Heart left ventricle (tissue), 16 donors: ENCODE data around the gene CSNK2A2. TPM values are rescaled to one million over a fixed set of nuclear protein-coding genes. Genes with fewer than 3 reads are reported as not detected.

Experiments
- ATAC-seq, 4 donors: fragments of 200-7000 bp; cut with Tn5 transposase; one replicate each; pipeline ENCODE4 v1.9.1; 2020 to 2022; ENCODE audit warnings: moderate library complexity in 4 of 4, mild to moderate bottlenecking in 3 of 4, moderate number of reproducible peaks in 1 of 4
- DNase-seq, 5 donors: peaks; one replicate each; pipeline ENCODE4 v3.0.0-alpha.2; 2020
- H3K27ac ChIP-seq, 12 donors: fragments of 200-600 bp; sonication (generic) in 4 of 12; one replicate each; pipeline versions ENCODE4 v1.5.0 to v1.8.0; 2016 to 2022; ENCODE audit warnings: mild to moderate bottlenecking in 2 of 12
- H3K27me3 ChIP-seq, 9 donors: fragments of 200-600 bp; sonication (generic) in 2 of 9; one replicate each; pipeline versions ENCODE4 v1.5.1 to v1.8.0; 2016 to 2022; ENCODE audit warnings: mild to moderate bottlenecking in 3 of 9
- H3K36me3 ChIP-seq, 9 donors: fragments of 200-600 bp; sonication (generic) in 2 of 9; one replicate each; pipeline versions ENCODE4 v1.5.0 to v1.8.0; 2018 to 2022; ENCODE audit warnings: mild to moderate bottlenecking in 2 of 9
- H3K4me1 ChIP-seq, 12 donors: fragments of 200-600 bp; sonication (generic) in 4 of 12; one replicate each; pipeline versions ENCODE4 v1.5.0 to v1.8.0; 2016 to 2022; ENCODE audit warnings: mild to moderate bottlenecking in 3 of 12
- H3K4me3 ChIP-seq, 12 donors: fragments of 200-600 bp; sonication (generic) in 4 of 12; one replicate each; pipeline versions ENCODE4 v1.5.0 to v1.8.0; 2017 to 2022; ENCODE audit warnings: mild to moderate bottlenecking in 9 of 12, moderate library complexity in 4 of 12
- H3K9me3 ChIP-seq, 12 donors: fragments of 200-600 bp; sonication (generic) in 4 of 12; one replicate each; pipeline versions ENCODE4 v1.5.0 to v1.8.0; 2016 to 2022; ENCODE audit warnings: mild to moderate bottlenecking in 1 of 12
- CTCF ChIP-seq, 12 donors: fragments of 200-600 bp; sonication (generic) in 4 of 12; IDR thresholded peaks; one replicate each; pipeline versions ENCODE4 v1.5.0 to v1.8.0; 2018 to 2022; ENCODE audit warnings: antibody characterized with exemption in 12 of 12, mild to moderate bottlenecking in 5 of 12
- POLR2A ChIP-seq, 2 donors: fragments of 450-650 bp; IDR thresholded peaks; one replicate each; pipeline ENCODE4 v1.6.1; 2017; ENCODE audit warnings: antibody characterized with exemption in 2 of 2, mild to moderate bottlenecking in 2 of 2, moderate library complexity in 2 of 2
- WGBS, 4 donors: extraction: QIAGEN DNeasy Blood & Tissue Kit in 2 of 4; methylation state at CpG; one replicate each; pipeline versions ENCODE4 v1.1.5 to v1.1.7; 2013 to 2018; 5-methylcytosine and 5-hydroxymethylcytosine counted together
- intact Hi-C, 10 donors: fragments of 100-400 bp; cut with DNase I; formaldehyde crosslinking; loops; one replicate each; pipeline versions ENCODE4 v1.11.1 to v1.14.2; 2022
- polyA plus RNA-seq, 2 donors: library from polyadenylated mRNA; stranded (reverse); fragments of 200-250 nt; gene quantifications; one replicate each; pipeline ENCODE4 v1.2.3, GENCODE V29; 2013
- total RNA-seq, 9 donors: library from RNA; depleted of rRNA in 2 of 9; stranded (reverse); fragments of >200 nt in 2 of 9; fragmentation: NEBNext Ultra II Directional in 3 of 9; extraction: Animal tissue kit (Norgen Biotek cat#: 25700) in 3 of 9; gene quantifications; one replicate each; pipeline versions ENCODE4 v1.1.0 to v1.2.4, GENCODE V29; 2016 to 2023
- donor health status: ischemic (EF 13 %, LVEDD 7.1; RV severe dilation, severe dysfunction).
- donor health status: healthy with polysubstance abuse.
- donor health status: DM: no; HTN: yes; CAD: no.
- donor health status: DM: no; HTN: no; CAD: no.
- donor health status: ischemic (EF 25% LVEDD 6.9; RV normal size, moderate dysfunction).
- donor health status: ischemic (EF 25% LVEDD 5.7; RV mildly dilated, moderate dysfunction).
- donor health status: healthy.
- donor health status: DM: yes; HTN: yes; CAD: no.
- donor health status: ischemic (EF 35%, LVEDD 5.7; RV mildly dilated, moderate dysfunction).
- donor health status: nonischemic (EF 11% LVEDD 7.7; RV severe dilation, severe dysfunction).
- donor health status: DM: yes; HTN: yes; CAD: no.
- donor health status: PGD.
- donor health status: ischemic (EF 29% LVEDD 5.4; RV normal size, mild dysfunction).
- donor health status: nonischemic (EF 23%, LVEDD 6.1; RV moderate dilation, normal function).

The CSNK2A2 gene
- total and polyA plus RNA-seq, 11 donors: 20.9 to 48.4 (median 36.4) TPM

- peaks cover 0 to 2% (median 0%) of the 10 kb centered on the region in 12 donors for H3K9me3 ChIP-seq
- intact Hi-C loops: no loop called here
- H3K27ac ChIP-seq: no peak overlapping the region
- TF ChIP-seq CTCF (IDR thresholded peaks at IDR 0.05) (no peak), POLR2A (IDR thresholded peaks at IDR 0.05) (no peak)
- DNase-seq: no peak
- H3K4me3 ChIP-seq: no peak overlapping the region
- no peaks in the 10 kb centered on the region for H3K4me1 ChIP-seq
- no peaks in the 10 kb centered on the region for H3K36me3 ChIP-seq
- 61 to 65% (median 64%) methylated on average over 3 of the region's 3 CpGs for WGBS, 4 donors
- H3K27me3 ChIP-seq: peaks cover 0 to 5% (median 0%) of the 10 kb centered on the region in 9 donors
- ATAC-seq: no peak
Observed at GRCh38 chr16:58211846-58212245, 13.9 kb upstream of the CSNK2A2 start.

DNA sequence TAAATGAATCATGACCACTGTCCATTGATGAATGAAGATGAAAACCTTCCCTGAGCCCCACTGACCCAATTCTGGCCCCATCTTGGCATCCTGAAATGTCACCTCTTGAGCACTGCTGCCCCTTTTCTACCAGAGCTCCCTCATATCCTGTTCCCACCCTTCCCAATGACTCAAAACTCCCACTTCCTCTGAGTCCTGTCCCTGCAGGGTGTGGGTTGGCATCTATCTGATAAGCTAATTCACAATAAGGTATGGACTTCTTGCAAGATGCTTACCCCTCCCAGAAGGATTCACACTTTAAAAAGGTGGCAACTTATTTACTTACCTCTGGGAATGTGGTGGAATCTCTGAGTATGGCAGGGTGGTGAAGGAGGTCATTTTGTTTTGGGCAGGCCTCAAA, 13.3 kb upstream of the CSNK2A2 start:
- Histone ChIP-seq H3K36me3 (no peaks in the 10 kb centered on the region), H3K4me3 (no peak overlapping the region), H3K4me1 (no peaks in the 10 kb centered on the region), H3K9me3 (no peaks in the 10 kb centered on the region), H3K27ac (no peak overlapping the region), H3K27me3 (peaks cover 0 to 5% (median 0%) of the 10 kb centered on the region in 9 donors)
- DNase-seq (no peak), ATAC-seq (no peak)
- intact Hi-C loops: no loop called here
- TF ChIP-seq CTCF (IDR thresholded peaks at IDR 0.05): no peak
- no peak for TF ChIP-seq POLR2A (IDR thresholded peaks at IDR 0.05)

DNA sequence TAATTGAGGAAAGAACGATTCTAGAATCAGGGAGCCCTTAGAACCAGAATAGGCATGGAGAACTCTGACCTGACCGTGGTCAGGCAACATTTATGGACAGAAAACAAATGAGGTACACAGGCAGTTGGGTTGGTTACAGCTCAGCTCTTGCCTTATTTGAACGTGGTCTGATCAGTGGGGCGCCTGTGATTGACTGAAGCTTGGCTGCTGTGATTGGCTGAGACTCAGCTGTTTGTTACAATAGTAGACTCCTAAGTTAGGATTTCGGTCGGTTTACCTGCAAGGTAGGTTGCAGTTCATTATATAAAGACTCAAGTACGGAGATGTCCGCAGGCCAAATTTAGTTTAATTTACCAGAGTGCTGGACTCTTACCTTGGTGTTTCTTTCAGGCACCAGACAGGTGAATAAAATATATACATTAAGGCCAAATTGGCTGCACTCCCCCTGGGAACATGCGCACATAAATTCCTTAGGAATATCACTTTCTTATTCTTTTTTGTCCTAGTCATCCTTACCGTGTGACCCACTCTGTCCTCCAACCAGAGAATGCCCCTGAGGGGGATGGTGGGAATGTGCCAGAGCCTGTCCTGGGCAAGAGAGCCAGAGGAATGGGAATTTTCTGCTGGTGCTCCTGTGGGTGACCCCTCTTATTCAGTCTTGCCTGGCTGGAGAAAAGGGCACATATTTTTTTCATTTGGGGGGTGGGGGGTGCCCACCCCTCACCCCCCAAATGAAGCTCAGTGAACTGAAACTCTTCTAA, 7.5 kb upstream of the CSNK2A2 start:
- intact Hi-C loops: no loop called here
- H3K4me3 ChIP-seq: no peak overlapping the region
- H3K9me3 ChIP-seq: no peaks in the 10 kb centered on the region
- H3K27me3 ChIP-seq: peaks cover 0 to 6% (median 0%) of the 10 kb centered on the region in 9 donors
- DNase-seq (no peak), ATAC-seq (no peak)
- WGBS, 4 donors: 70 to 78% (median 76%) methylated on average over 10 of the region's 10 CpGs
- H3K27ac ChIP-seq: no peak overlapping the region
- no peak for TF ChIP-seq POLR2A (IDR thresholded peaks at IDR 0.05)
- TF ChIP-seq CTCF (IDR thresholded peaks at IDR 0.05): no peak
- H3K4me1 ChIP-seq: no peaks in the 10 kb centered on the region
- no peaks in the 10 kb centered on the region for H3K36me3 ChIP-seq

GRCh38 chr16:58201163-58201562, 3.3 kb upstream of the CSNK2A2 start:
- peaks cover 0 to 17% (median 11%) of the 10 kb centered on the region in 12 donors for H3K4me1 ChIP-seq
- intact Hi-C loops: no loop called here
- peaks cover 0 to 6% (median 0%) of the 10 kb centered on the region in 9 donors for H3K27me3 ChIP-seq
- no peak for ATAC-seq
- H3K36me3 ChIP-seq: peaks cover 0 to 4% (median 3%) of the 10 kb centered on the region in 9 donors
- no peaks in the 10 kb centered on the region for H3K9me3 ChIP-seq
- no peak for DNase-seq
- TF ChIP-seq POLR2A (IDR thresholded peaks at IDR 0.05) (no peak), CTCF (IDR thresholded peaks at IDR 0.05) (no peak)
- 67 to 73% (median 70%) methylated on average over 5 of the region's 5 CpGs for WGBS, 4 donors
- no peak overlapping the region for H3K4me3 ChIP-seq
- no peak overlapping the region for H3K27ac ChIP-seq
